Measurements from ENCODE around the gene MAP3K15. TPM values are rescaled to one million over a fixed set of nuclear protein-coding genes. Genes with fewer than 3 reads are reported as not detected.

Gene MAP3K15
- total RNA-seq, 1 donor from 2014 or later: 1.1 TPM

GRCh38 chrX:19535476-19535875, 20.2 kb upstream of the MAP3K15 start:
- DNase-seq (ENCODE audit: low spot score): peak; percentile 28
- no peaks in the 10 kb centered on the region for H3K4me1 ChIP-seq
- TF ChIP-seq EZH2phosphoT487 (IDR thresholded peaks at IDR 0.05) (no peak), CTCF (IDR thresholded peaks at IDR 0.05) (peak; percentile 43), EZH2 (IDR thresholded peaks at IDR 0.05) (no peak)
- H3K9me3 ChIP-seq (ENCODE audit: low read depth): no peaks in the 10 kb centered on the region
- H3K27ac ChIP-seq: no peak overlapping the region
- no peaks in the 10 kb centered on the region for H3K27me3 ChIP-seq
- H3K79me2 ChIP-seq (ENCODE audit: low read depth): no peaks in the 10 kb centered on the region
- no peaks in the 10 kb centered on the region for H4K20me1 ChIP-seq (ENCODE audit: low read depth)
- no peak overlapping the region for H3K27ac Mint-ChIP-seq
- peaks cover 6% of the 10 kb centered on the region for H3K9me3 Mint-ChIP-seq
- H3K4me1 Mint-ChIP-seq: no peaks in the 10 kb centered on the region
- H3K4me2 ChIP-seq: no peak overlapping the region
- no peak overlapping the region for H3K4me3 Mint-ChIP-seq
- H2AFZ ChIP-seq (replicated peaks): no peak overlapping the region
- no peaks in the 10 kb centered on the region for H3K36me3 ChIP-seq
- H3K4me3 ChIP-seq: no peak overlapping the region
- no peak overlapping the region for H3K9ac ChIP-seq
- H3K36me3 Mint-ChIP-seq: no peaks in the 10 kb centered on the region
- H3K27me3 Mint-ChIP-seq (ENCODE audit: insufficient read depth, low read depth): no peaks in the 10 kb centered on the region
- H3F3A ChIP-seq (ENCODE audit: low read depth): no peaks in the 10 kb centered on the region

- Mint-ChIP-seq H3K9me3 (peaks cover 6% of the 10 kb centered on the region), H3K27ac (no peak overlapping the region), H3K4me1 (no peaks in the 10 kb centered on the region), H3K27me3 (ENCODE audit: insufficient read depth, low read depth) (no peaks in the 10 kb centered on the region), H3K4me3 (no peak overlapping the region), H3K36me3 (no peaks in the 10 kb centered on the region)
- no peaks in the 10 kb centered on the region for H3K4me1 ChIP-seq
- TF ChIP-seq EZH2 (IDR thresholded peaks at IDR 0.05) (no peak), CTCF (IDR thresholded peaks at IDR 0.05) (no peak), EZH2phosphoT487 (IDR thresholded peaks at IDR 0.05) (no peak)
- no peaks in the 10 kb centered on the region for H4K20me1 ChIP-seq (ENCODE audit: low read depth)
- no peaks in the 10 kb centered on the region for H3K36me3 ChIP-seq
- no peak overlapping the region for H2AFZ ChIP-seq (replicated peaks)
- H3K9ac ChIP-seq: no peak overlapping the region
- H3K4me3 ChIP-seq: no peak overlapping the region
- no peaks in the 10 kb centered on the region for H3F3A ChIP-seq (ENCODE audit: low read depth)
- H3K79me2 ChIP-seq (ENCODE audit: low read depth): no peaks in the 10 kb centered on the region
- H3K27me3 ChIP-seq: no peaks in the 10 kb centered on the region
- no peak for DNase-seq (ENCODE audit: low spot score)
- H3K27ac ChIP-seq: no peak overlapping the region
- H3K9me3 ChIP-seq (ENCODE audit: low read depth): no peaks in the 10 kb centered on the region
- no peak overlapping the region for H3K4me2 ChIP-seq
Observed at GRCh38 chrX:19532709-19533108, 17.4 kb upstream of the MAP3K15 start.

- Mint-ChIP-seq H3K9me3 (peaks cover 31% of the 10 kb centered on the region), H3K4me1 (no peaks in the 10 kb centered on the region), H3K36me3 (no peaks in the 10 kb centered on the region), H3K27me3 (ENCODE audit: insufficient read depth, low read depth) (peaks cover 9% of the 10 kb centered on the region), H3K4me3 (no peak overlapping the region), H3K27ac (no peak overlapping the region)
- Histone ChIP-seq H3F3A (ENCODE audit: low read depth) (peaks cover 4% of the 10 kb centered on the region), H3K4me2 (no peak overlapping the region), H3K9ac (no peak overlapping the region), H4K20me1 (ENCODE audit: low read depth) (no peaks in the 10 kb centered on the region), H3K79me2 (ENCODE audit: low read depth) (no peaks in the 10 kb centered on the region), H3K36me3 (no peaks in the 10 kb centered on the region), H3K4me3 (no peak overlapping the region), H3K9me3 (ENCODE audit: low read depth) (no peaks in the 10 kb centered on the region), H3K4me1 (no peaks in the 10 kb centered on the region), H3K27ac (no peak overlapping the region), H2AFZ (replicated peaks) (no peak overlapping the region), H3K27me3 (peaks cover 26% of the 10 kb centered on the region)
- TF ChIP-seq EZH2phosphoT487 (IDR thresholded peaks at IDR 0.05) (no peak), CTCF (IDR thresholded peaks at IDR 0.05) (no peak), EZH2 (IDR thresholded peaks at IDR 0.05) (no peak)
- DNase-seq (ENCODE audit: low spot score): no peak
Observed at GRCh38 chrX:19517965-19518364, 2.7 kb upstream of the MAP3K15 start.
